ENCODE measurements around the gene POTEF.

GRCh38 chr2:130156624-130157004, 27.6 kb upstream of the POTEF start:
- TF ChIP-seq CTCF (conservative IDR thresholded peaks at IDR 0.05 in 1 of 2, IDR thresholded peaks at IDR 0.05 in 1 of 2; ENCODE audit: extremely low read depth in 1 of 2, insufficient read depth in 1 of 2, low read depth in 1 of 2, low read length in 2 of 2) (no peak), EZH2 (IDR thresholded peaks at IDR 0.05; ENCODE audit: borderline replicate concordance, low read length) (no peak)
